ENCODE data around the gene CFAP126. TPM values are rescaled to one million over a fixed set of nuclear protein-coding genes. Genes with fewer than 3 reads are reported as not detected.
"Not testable (repeated sequence)": the region's sequence is repeated elsewhere in the genome, so short reads cannot be mapped to it uniquely, and the experiment has no call there.

The CFAP126 gene, protein sequence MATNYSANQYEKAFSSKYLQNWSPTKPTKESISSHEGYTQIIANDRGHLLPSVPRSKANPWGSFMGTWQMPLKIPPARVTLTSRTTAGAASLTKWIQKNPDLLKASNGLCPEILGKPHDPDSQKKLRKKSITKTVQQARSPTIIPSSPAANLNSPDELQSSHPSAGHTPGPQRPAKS
- 15.2 TPM for polyA plus RNA-seq (ENCODE audit: insufficient read length)
- long read RNA-seq, donor 1, partial matches to known transcripts: 79 of 142 reads
- long read RNA-seq, donor 1, other reads (novel, unspliced or antisense): 61 of 142 reads
- long read RNA-seq, donor 2, partial matches to known transcripts: 0 of 1 reads
- long read RNA-seq, donor 2, other reads (novel, unspliced or antisense): 0 of 1 reads
- long read RNA-seq, donor 3, partial matches to known transcripts: 0 of 3 reads
- long read RNA-seq, donor 3, other reads (novel, unspliced or antisense): 0 of 3 reads
- long read RNA-seq, donor 4: 0 reads
- long read RNA-seq, donor 5, transcript CFAP126-201 (5 exons, 774 nt): major isoform, 10 of 10 reads
- long read RNA-seq, donor 5, partial matches to known transcripts: 0 of 10 reads
- long read RNA-seq, donor 5, other reads (novel, unspliced or antisense): 0 of 10 reads
- long read RNA-seq, donor 6, partial matches to known transcripts: 0 of 3 reads
- long read RNA-seq, donor 6, other reads (novel, unspliced or antisense): 0 of 3 reads
- long read RNA-seq, donor 7, transcript CFAP126-201 (5 exons, 774 nt): major isoform, 8 of 8 reads
- long read RNA-seq, donor 7, partial matches to known transcripts: 0 of 8 reads
- long read RNA-seq, donor 7, other reads (novel, unspliced or antisense): 0 of 8 reads
- long read RNA-seq, donor 8, partial matches to known transcripts: 0 of 3 reads
- long read RNA-seq, donor 8, other reads (novel, unspliced or antisense): 0 of 3 reads

DNA sequence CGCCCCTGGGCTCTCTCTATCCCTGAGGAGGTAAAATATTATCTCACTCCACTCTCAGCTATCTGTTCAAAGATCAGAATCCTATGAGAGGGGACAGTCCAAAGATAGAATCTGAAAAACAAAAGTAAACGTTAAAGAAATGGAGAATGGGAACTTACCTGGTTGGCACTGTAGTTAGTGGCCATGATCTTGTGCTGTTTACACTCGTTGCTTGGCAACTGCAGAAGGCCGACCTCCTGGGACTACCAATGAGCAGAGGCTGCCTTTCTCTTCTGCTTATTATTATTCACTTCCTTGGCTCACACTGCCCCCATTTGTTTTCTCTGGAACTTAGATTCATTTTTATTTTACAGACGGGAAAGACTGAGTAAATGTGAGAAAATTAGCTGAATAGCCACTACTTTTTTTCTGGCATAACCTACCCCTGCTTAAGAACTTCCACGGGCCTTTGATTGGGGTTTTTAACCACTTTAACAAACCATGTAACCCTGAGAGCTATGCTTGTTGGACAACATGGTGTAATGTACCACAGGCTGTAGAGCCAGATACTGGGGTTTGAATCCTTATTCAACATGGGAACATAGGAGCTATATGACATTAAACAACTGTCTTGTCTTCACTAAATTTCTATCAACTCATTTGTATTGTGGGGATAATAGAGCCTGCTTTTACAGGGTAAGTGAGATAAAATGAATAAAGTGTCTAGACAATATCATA is at the start of gene CFAP126:
Gene CFAP126 (minus strand): TSS at position 193 of the 717 bp plus-strand sequence. CDS start 8 bp downstream, at position 185.
- DNase-seq: peak; percentile 46

DNA sequence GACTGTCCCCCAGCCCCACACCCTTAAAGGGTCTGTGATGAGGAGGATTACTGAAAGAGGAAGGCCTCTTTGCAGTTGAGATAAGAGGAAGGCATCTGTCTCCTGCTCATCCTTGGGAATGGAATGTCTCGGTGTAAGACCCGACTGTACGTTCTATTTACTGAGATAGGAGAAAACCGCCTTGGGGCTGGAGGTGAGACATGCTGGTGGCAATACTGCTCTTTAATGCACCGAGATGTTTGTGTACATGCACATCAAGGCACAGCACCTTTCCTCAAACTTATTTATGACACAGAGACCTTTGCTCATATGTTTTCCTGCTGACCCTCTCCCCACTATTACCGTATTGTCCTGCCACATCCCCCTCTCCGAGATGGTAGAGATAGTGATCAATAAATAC is 45.4 kb upstream of the CFAP126 start:
- DNase-seq: not testable (repeated sequence)

DNA sequence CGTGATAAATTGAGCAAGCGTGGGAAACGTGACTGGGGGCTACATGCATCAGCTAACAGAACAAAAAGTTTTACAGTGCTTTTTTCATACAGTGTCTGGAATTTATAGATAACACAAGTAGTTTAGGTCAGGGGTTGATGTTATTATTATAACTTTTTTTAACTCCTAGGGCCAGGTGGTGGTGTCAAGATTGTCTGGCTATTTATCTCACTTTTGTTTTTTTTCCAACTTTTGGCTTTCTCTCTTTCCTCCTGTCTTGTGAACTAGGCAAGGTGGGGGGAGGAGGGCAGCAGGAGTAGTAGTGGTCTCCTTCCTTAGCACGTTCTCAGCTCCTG is 42.9 kb upstream of the CFAP126 start:
- not testable (repeated sequence) for DNase-seq

DNA sequence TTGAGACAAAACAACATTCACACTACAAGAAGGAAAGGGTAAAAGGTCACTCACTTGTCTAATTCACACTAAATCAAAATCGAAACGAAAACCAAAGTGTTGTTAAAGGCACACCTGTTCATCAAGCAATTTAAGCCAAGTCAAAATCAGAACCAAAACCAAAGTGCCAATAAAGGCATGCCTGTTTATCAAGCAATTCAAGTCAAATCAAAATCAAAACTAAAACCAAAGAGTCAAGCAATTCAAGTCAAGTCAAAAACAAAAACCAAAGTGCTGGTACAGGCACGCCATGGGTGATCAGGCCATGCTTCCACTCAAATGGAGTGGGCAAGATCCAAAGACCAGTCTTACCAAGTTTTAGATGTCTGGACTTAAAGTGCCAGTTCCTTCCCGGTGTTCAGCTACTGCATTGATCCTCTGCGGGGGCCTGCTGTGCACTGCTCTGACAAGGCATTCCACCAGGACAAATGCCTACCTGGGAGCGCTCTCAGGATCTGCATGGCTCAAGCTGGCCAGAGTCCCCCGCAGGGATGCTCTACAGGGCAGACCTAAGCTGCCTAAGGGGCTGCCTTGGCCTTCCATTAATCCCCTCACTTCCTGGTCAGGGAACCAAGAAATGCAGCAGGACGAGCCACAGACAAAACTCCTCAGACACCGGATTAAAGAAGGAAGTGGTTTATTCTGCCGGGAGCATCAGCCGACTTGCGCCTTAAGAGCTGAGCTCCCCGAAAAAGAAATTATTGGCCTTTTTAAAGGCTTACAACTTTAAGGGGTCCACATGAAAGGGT is 42.4 kb upstream of the CFAP126 start:
- not testable (repeated sequence) for DNase-seq

DNA sequence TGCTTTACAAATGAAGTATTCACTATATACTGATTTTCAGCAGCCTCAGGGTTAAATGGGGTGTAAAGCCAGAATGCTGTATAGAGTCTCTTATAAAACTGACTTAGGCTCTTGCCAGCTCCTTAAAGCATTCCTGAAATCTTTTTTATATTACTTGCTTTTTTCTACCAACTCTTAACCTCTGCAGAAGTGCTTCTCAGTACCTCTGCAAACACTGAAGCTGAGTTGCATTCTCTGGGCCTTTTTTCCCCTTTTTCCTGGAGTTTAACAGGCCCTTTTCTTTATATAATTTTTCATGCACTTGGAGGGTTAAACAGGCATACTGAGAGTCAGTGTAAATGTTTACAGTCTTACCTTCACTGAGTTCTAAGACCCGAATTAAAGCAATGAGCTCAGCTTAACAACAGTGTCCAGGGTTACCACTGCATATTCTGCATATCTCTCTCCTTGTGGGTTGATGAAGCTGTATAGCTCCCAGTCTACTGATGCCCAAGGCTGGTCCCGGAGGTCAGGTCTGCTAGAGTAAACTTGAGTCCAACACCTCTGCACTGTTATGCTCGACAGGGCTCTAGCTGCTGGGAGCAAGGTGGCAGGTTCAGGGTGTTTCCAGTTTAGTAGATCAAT is 40.9 kb upstream of the CFAP126 start:
- DNase-seq: no peak

DNA sequence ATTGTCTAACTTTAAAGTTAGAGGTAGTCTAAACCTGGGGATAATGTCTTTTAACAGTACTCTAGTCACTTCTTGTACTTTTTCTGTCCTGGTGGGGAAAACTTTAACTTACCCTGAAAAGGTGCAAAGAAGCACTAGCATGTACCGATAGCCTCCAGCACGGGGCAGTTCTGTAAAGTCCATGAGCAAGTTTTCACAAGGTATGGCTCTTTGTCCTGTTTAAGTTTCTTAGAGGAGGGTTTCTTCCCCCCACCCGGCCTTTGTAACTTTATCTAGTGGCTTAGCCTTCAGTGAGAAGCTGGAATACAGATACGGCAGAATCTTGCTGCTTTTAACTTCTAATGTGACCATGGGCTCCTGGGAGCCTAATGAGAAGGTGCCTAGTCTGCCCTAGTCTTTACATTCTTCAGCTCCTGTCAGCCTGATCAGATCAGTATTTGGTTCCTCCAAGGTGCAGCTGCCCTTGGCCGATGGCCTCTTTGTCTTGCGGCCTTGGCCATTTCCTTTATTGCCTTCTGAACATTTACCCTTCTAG is 39.8 kb upstream of the CFAP126 start:
- DNase-seq: no peak

DNA sequence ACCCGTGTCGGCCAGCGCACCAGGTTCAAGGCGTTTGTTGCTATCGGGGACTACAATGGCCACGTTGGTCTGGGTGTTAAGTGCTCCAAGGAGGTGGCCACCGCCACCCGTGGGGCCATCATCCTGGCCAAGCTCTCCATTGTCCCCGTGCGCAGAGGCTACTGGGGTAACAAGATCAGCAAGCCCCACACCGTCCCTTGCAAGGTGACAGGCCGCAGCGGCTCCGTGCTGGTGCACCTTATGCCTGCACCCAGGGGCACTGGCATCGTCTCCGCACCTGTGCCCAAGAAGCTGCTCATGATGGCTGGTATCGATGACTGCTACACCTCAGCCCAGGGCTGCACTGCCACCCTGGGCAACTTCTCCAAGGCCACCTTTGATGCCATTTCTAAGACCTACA is 38.9 kb upstream of the CFAP126 start:
- DNase-seq: not testable (repeated sequence)

DNA sequence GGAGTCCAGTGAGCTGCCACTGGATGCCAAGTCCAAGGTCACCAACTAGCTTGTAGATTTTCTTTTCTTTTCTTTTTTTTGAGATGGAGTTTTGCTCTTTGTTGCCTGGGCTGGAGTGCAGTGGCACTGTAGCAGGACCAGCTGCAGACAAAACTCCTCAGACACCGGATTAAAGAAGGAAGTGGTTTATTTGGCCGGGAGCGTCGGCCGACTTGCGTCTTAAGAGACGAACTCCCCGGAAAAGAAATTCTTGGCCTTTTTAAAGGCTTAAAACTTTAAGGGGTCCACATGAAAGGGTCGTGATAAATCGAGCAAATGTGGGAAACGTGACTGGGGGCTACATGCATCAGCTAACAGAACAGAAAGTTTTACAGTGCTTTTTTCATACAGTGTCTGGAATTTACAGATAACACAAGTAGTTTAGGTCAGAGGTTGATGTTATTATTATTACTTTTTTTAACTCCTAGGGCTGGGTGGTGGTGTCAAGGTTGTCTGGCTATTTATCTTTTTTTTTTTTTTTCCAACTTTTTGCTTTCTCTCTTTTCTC is 36.4 kb upstream of the CFAP126 start:
- DNase-seq: no peak

DNA sequence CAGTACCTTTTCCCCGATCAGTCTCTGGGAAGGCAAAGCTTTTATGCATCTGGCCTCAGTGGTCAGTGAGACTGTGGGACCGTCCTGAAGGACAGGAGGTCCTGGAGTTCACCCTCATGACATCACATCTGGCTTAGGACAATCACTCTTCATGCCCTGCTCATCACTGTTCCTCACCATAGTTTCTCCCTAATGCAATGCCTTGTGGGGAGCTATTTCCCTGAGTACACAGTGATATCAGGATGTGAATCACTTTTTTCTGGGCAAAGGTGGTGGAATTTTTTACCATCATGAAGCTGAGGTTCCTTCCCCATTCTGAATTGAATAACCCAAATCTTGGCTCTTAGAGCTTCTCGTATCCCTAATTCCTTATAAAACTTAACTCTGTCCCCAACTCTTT is 34.8 kb upstream of the CFAP126 start:
- DNase-seq: no peak

DNA sequence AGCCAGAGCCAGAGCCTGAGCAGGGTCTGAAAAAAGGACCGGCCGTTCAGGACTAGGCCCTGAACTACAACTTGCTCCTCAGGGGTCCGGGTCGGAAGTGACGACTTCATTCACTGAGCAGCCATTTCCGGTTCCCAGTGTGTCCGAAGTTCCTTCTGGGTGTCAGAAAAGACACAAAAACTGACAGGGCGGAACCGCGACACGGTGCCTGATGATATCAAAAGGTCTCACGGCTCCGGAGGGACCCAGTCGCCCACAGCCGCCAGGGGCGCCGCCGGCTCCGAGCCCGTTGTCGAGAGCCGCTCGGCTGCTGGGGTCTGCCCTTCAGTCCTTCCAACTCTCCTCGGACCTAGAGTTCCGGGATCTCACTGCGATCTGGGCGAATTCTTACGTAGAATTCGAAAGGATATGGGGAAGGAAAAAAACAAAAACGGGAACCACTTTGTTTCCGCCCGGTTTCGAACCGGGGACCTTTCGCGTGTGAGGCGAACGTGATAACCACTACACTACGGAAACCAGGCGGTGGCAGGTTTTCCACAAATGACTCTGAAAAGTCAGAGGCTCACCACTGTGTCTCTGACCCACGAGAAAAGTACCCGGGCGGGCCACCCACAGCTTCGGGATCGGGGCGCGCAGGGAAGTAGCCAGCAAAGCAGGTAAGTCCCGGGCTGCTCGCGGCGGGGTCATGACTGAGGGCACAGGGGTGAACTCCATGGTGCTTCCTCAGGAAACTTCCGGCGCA is 31.8 kb upstream of the CFAP126 start:
- DNase-seq: peak; percentile 87

DNA sequence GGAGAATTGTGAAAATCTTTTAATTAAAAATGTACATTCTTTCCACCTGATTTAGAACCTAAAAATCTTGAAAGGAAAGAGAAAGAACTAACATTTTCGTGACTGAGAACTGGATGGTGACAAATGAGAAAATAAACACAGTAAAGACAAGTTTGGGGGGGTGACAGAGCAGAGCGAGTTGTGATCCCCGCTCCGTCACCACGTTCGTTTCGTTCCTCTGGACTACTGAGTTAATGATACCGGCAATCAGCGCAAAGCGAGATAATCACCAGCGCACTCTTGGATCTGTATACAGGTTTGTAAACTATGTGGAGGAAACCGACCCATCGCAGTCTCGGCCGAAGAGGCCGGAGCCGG is 31.2 kb upstream of the CFAP126 start:
- no peak for DNase-seq

DNA sequence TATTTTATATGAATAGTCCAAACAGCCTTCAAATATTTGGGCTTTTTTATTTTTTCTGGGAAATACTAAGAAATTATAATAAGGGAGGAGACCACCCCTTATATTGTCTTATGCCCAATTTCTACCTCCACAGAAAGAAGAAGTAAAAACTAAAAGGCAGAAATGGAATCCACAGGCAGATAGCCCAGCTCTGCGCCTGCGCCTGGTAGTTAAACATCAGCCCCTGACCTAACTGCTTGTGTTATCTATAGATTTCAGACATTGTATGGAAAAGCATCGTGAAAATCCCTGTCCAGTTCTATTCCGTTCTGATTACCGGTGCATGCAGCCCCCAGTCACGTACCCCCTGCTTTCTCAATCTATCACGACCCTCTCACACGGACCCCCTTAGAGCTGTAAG is 29.4 kb upstream of the CFAP126 start:
- DNase-seq: not testable (repeated sequence)

DNA sequence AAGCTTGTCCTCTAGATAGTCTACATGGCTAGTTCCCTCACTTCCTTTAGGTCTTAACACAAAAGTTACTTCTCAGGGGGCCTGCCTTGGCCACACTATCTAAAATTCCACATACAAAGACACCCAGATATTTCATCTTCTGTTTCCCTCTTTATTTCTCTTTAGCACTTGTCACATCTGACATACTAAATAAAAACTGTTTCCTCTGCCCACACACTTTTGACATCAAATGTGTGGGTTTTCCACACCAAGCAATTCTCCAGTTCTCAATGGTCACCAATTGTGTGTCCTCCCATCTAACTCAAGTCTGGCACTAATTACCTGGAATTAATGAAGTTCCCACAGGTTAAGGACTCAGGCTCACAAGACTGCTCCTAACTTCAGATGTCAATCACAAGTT is 25.5 kb upstream of the CFAP126 start:
- DNase-seq: no peak

DNA sequence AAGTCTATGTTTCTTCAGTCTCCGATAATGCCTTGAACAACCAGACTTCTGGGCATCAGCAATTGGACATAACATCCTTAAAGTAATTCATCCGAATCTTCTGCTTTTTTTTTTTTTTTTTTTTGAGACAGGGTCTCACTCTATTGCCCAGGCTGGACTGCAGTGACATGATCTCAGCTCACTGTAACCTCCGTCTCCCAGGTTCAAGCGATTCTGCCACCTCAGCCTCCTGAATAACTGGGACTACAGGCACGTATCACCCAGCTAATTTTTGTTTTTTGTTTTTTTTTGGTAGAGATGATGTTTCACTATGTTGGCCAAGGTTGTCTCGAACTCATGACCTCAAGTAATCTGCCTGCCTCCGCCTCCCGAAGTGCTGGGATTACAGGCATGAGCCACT is 23.9 kb upstream of the CFAP126 start:
- DNase-seq: no peak

DNA sequence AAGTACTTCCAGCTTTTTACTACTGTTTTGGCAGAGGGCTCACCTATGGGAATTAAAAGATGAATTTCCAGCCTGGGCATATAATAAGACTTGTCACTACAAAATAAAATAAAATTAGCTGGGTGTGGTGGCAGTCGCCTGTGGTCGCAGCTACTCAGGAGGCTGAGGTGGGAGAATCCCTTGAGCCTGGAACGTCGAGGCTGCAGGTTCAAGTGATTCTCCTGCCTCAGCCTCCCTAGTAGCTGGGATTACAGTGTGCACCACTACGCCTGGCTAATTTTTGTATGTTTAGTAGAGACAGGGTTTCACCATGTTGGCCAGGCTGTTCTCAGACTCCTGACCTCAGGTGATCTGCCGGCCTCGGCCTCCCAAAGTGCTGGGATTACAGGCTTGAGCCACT is 23.5 kb upstream of the CFAP126 start:
- not testable (repeated sequence) for DNase-seq

DNA sequence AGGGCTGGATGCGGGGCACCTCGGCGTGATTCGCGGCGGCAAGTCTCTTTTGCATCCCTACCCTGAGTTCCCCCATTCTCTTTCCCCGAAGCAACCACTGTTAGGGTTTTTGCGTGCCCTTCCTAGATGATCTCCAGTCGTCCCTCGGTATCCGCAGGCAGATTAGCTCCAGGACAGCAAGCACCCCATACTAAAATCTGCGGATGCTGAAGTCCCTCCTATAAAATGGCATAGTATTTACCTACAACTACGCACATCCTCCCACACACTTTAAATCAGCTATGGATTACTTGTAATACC is 22.8 kb upstream of the CFAP126 start:
- no peak for DNase-seq

DNA sequence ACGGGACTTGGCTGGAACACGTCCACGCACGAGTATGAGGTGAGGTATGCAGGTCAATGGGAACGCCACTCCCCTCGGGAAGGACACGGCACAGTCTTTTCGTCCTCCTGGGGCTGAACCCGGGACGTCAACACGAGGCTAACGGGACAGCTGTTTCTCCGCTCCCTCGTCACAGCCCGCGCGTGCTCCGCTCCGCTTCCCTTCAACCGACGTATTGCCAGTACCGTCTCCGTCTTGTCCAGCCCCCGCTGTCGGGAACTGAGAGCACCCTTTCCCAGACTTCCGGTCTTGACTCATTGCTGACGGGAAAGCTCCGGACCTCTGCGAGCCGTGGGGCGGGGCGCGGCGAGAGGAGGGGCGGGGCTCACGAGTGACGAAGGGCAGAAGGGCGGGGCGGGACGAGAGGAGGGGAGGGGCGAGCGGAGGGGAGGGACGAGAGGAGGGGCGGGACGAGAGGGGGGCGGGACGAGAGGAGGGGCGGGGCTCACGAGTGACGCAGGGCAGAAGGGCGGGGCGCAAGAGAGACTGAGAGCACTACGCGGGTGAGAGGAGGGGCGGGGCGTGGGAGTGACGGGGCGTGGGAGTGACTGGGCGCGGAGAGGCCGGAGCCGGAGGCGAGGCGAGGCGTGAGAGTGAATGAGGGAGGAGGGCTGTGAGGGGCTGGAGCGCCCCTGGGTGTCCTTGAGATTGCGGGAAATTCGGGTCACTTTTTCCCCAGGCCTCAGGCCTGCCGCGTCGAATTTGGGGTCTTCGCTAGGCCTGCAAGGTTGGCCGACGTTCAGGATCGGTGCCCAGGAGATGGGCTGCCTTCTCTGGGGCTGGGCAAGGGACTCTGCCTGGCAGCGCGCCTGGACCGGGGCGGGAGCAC is 22.2 kb upstream of the CFAP126 start:
- peak; percentile 93 for DNase-seq

DNA sequence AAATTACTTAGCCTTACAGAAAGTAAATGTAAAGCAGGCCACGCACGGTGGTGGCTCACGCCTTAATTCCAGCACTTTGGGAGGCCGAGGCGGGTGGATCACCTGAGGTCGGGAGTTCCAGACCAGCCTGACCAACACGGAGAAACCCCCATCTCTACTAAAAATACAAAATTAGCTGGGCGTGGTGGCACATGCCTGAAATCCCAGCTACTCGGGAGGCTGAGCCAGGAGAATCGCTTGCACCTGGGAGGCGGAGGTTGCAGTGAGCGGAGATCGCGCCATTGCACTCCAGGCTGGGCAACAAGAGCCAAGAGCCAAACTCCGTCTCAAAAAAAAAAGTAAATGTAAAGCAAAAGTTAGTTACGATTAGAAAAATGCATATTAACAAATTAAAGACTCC is 21.5 kb upstream of the CFAP126 start:
- not testable (repeated sequence) for DNase-seq

DNA sequence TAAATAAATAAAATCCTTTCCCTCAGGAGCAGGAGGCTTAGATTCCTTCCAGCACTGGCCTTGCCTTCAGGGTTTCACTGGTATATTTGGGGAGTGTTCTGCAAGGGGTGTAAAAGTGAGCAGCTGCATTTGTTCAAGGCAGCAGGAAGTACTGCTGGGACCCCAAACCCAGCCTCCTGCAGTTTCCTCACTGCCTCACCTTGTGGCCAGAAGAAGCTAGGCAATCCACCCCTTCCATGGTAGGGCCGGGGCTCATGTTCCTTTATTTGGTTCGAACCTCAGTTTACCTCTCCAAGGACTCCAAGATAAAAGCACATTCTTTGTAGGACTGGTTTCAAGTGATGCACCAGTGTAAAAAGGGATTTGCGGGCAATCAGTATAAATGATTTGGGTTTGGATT is 21.0 kb upstream of the CFAP126 start:
- DNase-seq: no peak
